Measurements from ENCODE around the gene MIER2. TPM values are rescaled to one million over a fixed set of nuclear protein-coding genes. Genes with fewer than 3 reads are reported as not detected.

MIER2 gene
- total RNA-seq, 3 donors from 2014 or later: 25.7 to 30.2 (median 28.7) TPM

DNA sequence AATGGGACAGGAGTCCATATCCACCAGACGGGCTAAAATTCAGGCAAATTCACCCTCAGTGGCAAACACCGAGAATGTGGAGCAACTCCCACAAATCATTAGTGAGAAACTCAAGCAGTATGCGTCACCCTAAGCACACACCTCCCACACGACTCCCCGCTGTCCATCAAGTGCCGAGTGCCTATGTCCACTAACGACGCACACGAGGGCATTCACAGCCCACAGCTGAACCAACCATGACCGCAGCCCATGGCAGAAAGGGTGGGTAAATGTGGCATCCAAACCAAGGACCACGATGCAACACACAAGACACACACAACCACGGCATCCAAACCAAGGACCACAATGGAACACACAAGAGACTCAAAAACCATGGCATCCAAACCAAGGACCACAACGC lies 22.0 kb downstream of the MIER2 start:
- DNase-seq: no peak
- Mint-ChIP-seq H3K4me3 (no peak overlapping the region), H3K27me3 (ENCODE audit: low read depth) (no peaks in the 10 kb centered on the region), H3K4me1 (ENCODE audit: low read depth) (no peaks in the 10 kb centered on the region), H3K36me3 (ENCODE audit: insufficient read depth) (peaks cover 22% of the 10 kb centered on the region), H3K9me3 (no peaks in the 10 kb centered on the region)
- no peak for ATAC-seq

DNA sequence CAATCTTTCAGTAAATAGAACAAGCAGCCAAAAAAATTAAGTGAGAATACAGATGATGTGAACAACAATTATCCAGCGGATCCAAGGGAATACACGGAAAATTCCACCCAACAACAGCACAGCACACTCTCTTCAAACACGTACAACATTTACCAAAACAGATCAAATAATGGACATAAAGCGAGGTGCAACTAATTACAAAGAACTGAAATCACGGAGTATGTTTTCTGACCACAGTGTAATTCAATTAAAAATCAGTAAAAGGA lies 26.2 kb downstream of the MIER2 start:
- Mint-ChIP-seq H3K36me3 (ENCODE audit: insufficient read depth) (peaks cover 32% of the 10 kb centered on the region), H3K4me3 (no peak overlapping the region), H3K4me1 (ENCODE audit: low read depth) (no peaks in the 10 kb centered on the region), H3K9me3 (no peaks in the 10 kb centered on the region), H3K27me3 (ENCODE audit: low read depth) (no peaks in the 10 kb centered on the region)
- ATAC-seq (no peak), DNase-seq (no peak)

DNA sequence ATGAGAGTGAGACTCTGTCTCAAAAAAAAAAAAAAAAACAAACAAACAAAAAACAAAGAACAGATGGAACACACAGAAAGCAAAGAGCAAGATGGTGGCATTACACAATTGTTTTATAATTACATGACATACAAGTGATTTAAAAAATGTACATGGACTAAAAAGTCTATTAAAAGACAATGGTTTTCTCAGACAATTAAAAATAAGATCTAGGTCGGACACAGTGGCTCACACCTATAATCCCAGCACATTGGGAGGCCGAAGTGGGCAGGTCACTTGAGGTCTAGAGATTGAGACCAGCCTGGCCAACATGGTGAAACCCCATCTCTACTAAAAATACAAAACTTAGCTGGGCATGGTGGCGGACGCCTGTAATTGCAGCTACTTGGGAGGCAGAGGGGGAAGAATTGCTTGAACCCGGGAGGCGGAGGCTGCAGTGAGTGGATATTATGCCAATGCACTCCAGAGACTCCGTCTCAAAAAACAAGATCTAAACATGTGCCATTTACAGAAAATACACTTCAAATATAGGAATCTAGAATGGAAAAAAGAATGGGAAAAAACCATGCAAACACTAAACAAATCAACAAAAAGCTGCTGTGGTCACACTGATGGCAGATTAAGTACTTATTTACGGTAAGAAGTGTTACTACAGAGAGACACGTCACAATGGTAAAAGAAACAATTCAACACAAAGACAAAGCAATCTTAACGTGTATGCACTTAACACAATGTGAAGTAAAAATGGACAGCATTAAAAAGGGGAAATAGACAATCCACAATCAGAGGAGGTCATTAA lies 26.7 kb downstream of the MIER2 start:
- no peak for ATAC-seq
- no peak overlapping the region for H3K4me3 Mint-ChIP-seq
- no peak for DNase-seq
- no peaks in the 10 kb centered on the region for H3K4me1 Mint-ChIP-seq (ENCODE audit: low read depth)
- H3K9me3 Mint-ChIP-seq: no peaks in the 10 kb centered on the region
- H3K27me3 Mint-ChIP-seq (ENCODE audit: low read depth): no peaks in the 10 kb centered on the region
- H3K36me3 Mint-ChIP-seq (ENCODE audit: insufficient read depth): peaks cover 33% of the 10 kb centered on the region

DNA sequence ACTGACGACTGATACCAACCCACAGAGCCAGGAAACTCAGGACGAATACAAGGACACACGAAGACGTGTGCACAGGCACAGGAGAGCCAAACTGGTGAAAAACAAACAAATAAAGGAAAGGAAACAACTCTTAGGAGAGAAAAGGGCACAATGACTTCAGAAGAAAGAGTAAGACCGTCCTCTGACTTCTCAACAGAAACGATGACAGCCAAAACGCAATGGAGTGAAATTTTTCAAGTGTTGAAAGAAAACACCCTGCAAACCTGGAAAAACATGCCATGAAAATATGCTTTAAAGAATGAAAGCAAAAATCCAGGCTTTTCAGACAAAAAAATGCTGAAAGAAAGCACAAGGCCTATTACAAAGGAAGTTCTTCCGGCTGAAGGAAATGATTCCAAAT lies 28.8 kb downstream of the MIER2 start:
- DNase-seq: no peak
- H3K36me3 Mint-ChIP-seq (ENCODE audit: insufficient read depth): peaks cover 37% of the 10 kb centered on the region
- no peaks in the 10 kb centered on the region for H3K9me3 Mint-ChIP-seq
- H3K4me3 Mint-ChIP-seq: no peak overlapping the region
- ATAC-seq: no peak
- no peaks in the 10 kb centered on the region for H3K27me3 Mint-ChIP-seq (ENCODE audit: low read depth)
- no peaks in the 10 kb centered on the region for H3K4me1 Mint-ChIP-seq (ENCODE audit: low read depth)

DNA sequence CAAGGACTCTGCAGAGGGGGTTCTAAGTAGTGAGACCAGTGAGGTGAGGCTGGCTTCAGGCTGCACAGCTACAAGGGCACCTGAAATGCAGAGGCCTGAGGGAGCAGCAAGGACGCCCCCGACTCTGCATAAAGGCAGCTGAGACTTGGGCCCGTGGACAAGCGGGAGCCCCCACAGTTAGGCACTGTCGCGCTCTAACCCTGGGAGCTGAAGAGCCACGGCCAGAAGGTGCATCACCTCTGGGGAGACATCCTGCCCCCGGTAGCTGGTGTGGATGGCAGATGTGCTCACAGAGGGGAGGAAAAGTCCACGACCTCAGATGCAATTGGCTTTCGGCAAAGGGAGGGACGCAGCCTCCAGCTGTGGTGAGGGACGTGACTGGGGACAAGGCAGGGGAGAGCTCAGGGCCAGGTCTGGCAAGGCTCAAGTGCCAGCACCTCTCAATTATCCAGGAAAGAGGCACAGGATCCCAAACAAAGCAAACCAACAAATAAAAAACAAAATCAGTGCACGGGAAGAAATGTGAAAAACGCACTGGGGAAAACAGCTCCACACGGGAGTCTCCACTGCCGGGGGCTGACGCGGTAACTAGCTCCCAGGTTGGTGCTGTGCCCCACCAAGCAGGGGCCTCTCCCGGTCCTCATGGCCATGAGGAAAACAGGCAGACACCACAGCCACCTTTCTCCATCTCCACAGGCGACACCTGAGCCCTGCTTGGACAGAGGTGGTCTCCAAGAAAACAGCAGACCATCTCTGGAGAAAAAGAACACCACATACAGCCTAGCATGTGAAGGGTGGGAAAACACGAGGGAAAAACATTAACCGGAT lies 30.4 kb downstream of the MIER2 start:
- H3K27me3 Mint-ChIP-seq (ENCODE audit: low read depth): no peaks in the 10 kb centered on the region
- no peaks in the 10 kb centered on the region for H3K4me1 Mint-ChIP-seq (ENCODE audit: low read depth)
- ATAC-seq: no peak
- no peak overlapping the region for H3K4me3 Mint-ChIP-seq
- H3K9me3 Mint-ChIP-seq: no peaks in the 10 kb centered on the region
- no peak for DNase-seq
- H3K36me3 Mint-ChIP-seq (ENCODE audit: insufficient read depth): peaks cover 33% of the 10 kb centered on the region

DNA sequence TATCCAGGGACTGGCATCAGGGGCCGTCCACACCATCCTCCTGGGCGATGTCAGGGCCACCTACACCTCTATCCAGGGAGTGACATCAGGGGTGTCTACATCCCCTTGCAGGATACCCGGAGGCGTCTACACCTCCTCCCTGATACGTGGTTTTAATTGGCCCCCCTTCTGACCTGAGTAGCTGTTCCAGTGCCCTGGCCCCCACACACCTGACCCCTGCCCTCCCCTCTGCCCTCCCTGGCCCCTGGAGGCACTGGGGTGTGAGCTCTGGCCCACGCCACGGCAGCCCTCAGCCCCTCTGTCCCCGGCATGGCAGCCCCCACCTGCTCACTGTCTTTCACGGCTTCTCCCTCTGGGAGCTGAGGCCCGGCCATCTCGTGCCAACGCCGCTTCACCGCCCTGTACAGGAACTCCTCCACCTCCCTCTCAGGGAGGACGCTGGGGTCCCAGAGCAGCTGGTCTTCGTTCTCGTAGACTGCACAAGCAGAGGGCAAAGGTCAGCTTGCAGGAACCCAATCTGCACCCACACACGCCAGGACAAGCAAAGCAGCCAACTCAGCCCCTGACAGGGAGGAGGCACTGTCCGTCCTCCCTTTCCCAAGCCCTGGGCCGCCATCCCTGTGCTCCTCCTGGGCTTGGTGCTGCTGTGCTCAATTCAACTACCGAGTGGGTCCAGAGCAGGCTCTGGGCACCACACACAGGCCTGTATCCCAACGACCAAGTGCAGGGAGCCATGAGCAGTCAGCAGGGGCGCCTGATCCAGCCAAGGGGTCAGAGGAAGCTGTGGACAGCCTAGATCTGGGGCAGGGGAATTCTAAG lies 31.2 kb downstream of the MIER2 start:
- H3K4me3 Mint-ChIP-seq: no peak overlapping the region
- DNase-seq (no peak), ATAC-seq (no peak)
- peaks cover 31% of the 10 kb centered on the region for H3K36me3 Mint-ChIP-seq (ENCODE audit: insufficient read depth)
- no peaks in the 10 kb centered on the region for H3K4me1 Mint-ChIP-seq (ENCODE audit: low read depth)
- no peaks in the 10 kb centered on the region for H3K9me3 Mint-ChIP-seq
- no peaks in the 10 kb centered on the region for H3K27me3 Mint-ChIP-seq (ENCODE audit: low read depth)

DNA sequence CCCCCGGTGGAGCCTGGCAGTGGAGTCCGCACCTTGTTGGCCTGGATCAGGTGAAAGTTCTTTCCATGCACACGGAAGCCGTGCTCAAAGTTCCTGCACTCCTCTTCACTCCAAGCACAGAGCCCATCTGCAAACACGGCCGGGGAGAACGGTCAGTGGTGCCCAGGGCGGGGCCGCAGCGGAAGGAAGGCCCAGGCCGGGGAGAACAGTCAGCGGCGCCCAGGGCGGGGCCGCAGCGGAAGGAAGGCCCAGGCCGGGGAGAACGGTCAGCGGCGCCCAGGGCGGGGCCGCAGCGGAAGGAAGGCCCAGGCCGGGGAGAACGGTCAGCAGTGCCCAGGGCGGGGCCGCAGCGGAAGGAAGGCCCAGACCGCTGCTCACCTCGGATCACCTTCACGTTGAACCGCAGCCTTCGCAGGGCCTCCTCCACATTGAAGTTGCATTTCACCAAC lies 32.8 kb downstream of the MIER2 start:
- Mint-ChIP-seq H3K9me3 (no peaks in the 10 kb centered on the region), H3K4me3 (no peak overlapping the region), H3K36me3 (ENCODE audit: insufficient read depth) (peaks cover 27% of the 10 kb centered on the region), H3K4me1 (ENCODE audit: low read depth) (no peaks in the 10 kb centered on the region), H3K27me3 (ENCODE audit: low read depth) (no peaks in the 10 kb centered on the region)
- no peak for ATAC-seq
- no peak for DNase-seq

DNA sequence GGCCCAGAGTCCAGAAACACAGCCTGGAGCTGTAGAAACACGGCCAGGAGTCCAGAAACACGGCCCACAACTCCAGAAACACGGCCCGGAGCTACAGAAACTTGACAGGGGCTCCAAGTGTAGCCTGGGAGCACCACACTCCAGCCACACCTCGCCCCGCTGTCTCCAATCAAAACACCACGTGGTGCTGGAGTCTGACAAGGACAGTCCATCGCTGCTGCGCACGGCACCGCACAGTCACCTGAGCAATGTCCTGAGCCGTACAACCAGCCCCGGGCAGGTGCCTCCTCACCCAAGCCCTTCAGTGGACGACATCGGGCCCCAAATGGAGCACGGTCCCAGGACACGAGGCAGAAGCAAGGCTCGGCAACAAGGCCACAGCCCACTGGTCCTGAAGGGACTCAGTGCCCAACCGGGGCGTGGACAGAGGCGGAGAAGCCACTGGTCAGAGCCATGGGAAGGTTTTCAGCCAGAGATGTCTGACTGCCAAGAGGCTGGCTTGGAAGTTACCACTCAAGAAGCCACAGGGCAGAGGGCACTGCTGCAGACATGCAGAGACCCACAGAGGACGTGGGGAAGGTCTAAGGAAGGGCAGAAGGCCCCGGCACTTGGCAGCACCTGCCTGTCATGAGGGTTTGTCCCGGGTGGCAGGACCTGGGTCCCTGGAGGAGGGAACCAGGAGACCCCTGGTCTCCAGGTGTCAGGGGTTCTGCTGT lies 33.7 kb downstream of the MIER2 start:
- H3K4me1 Mint-ChIP-seq (ENCODE audit: low read depth): no peaks in the 10 kb centered on the region
- ATAC-seq: no peak
- no peaks in the 10 kb centered on the region for H3K9me3 Mint-ChIP-seq
- no peak for DNase-seq
- H3K4me3 Mint-ChIP-seq: no peak overlapping the region
- no peaks in the 10 kb centered on the region for H3K27me3 Mint-ChIP-seq (ENCODE audit: low read depth)
- H3K36me3 Mint-ChIP-seq (ENCODE audit: insufficient read depth): peaks cover 26% of the 10 kb centered on the region

DNA sequence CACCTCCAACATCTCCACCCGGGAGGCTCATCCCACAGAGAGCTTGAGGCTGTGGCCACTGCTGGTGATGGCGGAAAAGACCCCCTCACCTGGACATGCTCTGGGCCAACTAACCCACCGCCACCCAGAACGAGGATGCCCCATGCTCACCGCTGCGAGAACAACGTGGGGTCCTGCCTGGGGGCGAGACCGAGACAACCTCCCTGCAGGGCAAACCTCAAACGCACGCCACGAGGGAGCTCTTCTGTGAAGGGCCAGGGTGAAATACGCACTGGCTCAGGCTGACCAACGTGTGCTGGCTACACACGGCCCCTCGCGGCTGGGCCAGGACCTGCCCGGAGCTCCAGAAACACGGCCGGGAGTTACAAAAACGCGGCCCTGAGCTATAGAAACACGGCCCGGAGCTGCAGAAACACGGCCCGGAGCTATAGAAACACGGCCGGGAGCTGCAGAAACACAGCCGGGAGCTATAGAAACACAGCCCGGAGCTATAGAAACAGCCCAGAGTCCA lies 34.4 kb downstream of the MIER2 start:
- Mint-ChIP-seq H3K9me3 (no peaks in the 10 kb centered on the region), H3K4me3 (no peak overlapping the region), H3K4me1 (ENCODE audit: low read depth) (no peaks in the 10 kb centered on the region), H3K36me3 (ENCODE audit: insufficient read depth) (peaks cover 23% of the 10 kb centered on the region), H3K27me3 (ENCODE audit: low read depth) (no peaks in the 10 kb centered on the region)
- no peak for DNase-seq
- no peak for ATAC-seq

DNA sequence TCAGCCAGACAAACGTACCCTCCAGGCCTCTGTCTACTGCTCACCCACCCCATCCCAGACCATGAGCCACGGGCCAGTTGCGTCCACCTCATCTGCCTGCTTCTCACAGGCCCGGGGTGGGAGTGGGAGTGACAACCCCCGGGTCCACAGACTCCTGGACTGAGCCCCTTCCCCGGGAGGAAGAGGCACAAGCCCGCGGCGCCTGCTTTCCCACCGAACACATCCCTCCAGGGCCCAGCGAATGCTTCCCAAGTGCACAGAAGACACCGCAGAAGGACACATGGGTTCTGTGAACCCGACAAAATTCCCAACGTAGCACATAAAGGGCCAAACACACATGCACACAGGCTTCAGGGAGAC lies 35.4 kb downstream of the MIER2 start:
- Mint-ChIP-seq H3K27me3 (ENCODE audit: low read depth) (no peaks in the 10 kb centered on the region), H3K36me3 (ENCODE audit: insufficient read depth) (peaks cover 28% of the 10 kb centered on the region)
- ATAC-seq: no peak

DNA sequence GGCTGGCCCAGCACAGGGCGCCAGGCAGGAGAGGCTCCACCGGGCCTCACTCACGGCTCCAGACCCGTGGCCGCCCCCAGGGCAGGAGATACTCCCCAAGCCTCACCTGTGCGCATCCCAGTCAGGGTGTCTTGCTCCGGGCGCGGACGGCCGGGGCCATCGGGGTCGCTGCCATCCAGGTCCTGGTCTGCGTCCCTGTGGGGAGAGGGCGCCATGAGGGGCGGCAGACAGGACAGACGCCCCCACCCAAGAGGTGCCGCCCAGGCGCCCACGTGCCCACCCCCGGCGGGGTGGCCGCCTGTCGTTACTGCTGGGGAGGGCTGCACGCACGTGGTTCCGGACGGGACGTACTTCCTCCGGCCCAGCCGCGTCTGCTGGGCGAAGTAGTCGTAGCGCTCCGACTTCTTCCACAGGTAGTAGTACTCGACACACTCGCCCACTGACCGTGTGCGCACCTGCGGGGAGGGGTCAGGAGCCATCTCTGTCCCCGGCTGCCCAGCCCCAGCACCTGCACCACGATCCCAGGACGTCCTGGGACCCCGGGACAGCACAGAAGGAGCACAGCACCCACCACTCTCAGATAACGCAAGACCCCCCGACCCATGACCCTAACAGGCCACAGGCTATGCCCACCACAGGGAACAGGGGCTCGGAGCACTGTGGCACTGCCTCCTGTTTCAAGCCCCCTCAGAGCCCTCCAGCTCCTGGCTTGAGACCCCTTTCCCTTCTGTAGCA lies 36.0 kb downstream of the MIER2 start:
- Mint-ChIP-seq H3K9me3 (no peaks in the 10 kb centered on the region), H3K4me3 (no peak overlapping the region), H3K27me3 (ENCODE audit: low read depth) (no peaks in the 10 kb centered on the region), H3K4me1 (ENCODE audit: low read depth) (no peaks in the 10 kb centered on the region), H3K36me3 (ENCODE audit: insufficient read depth) (peaks cover 24% of the 10 kb centered on the region)
- ATAC-seq (no peak), DNase-seq (no peak)

More for the DNA sequence above, 35.4 kb downstream of the MIER2 start:
- Mint-ChIP-seq H3K4me3 (no peak overlapping the region), H3K9me3 (no peaks in the 10 kb centered on the region), H3K4me1 (ENCODE audit: low read depth) (no peaks in the 10 kb centered on the region)
- no peak for DNase-seq

DNA sequence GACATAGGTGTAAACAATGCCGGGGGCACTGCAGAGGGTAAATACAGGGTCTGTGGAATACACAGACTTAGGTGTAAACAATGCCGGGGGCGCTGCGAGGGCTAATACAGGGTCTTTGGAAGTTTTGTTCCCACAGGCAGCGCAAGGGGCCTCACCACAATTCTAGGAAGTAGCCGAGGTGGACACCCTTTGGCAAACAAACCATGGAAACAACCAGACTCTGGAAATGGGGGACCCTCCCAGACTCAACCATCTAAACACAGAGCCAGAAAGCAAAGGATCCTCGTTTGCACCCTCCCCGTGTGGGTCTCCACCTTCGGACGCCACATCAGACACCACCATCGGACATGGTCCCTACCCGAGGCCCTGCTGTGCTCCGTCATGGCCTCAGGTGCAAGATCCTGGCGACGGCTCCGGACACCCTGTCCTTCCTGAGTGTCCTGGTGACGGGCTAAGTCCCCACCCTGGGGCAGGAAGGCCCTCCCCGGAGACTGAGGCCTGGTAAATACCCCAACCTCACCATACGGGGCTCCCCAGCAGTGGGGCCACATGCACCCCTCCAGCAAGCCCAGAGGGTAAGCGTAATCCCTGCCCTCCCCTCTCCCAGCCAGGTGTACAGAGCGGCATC lies 36.7 kb downstream of the MIER2 start:
- Mint-ChIP-seq H3K36me3 (ENCODE audit: insufficient read depth) (peaks cover 22% of the 10 kb centered on the region), H3K9me3 (no peaks in the 10 kb centered on the region), H3K4me1 (ENCODE audit: low read depth) (no peaks in the 10 kb centered on the region), H3K4me3 (no peak overlapping the region), H3K27me3 (ENCODE audit: low read depth) (no peaks in the 10 kb centered on the region)
- DNase-seq: no peak
- ATAC-seq: no peak

DNA sequence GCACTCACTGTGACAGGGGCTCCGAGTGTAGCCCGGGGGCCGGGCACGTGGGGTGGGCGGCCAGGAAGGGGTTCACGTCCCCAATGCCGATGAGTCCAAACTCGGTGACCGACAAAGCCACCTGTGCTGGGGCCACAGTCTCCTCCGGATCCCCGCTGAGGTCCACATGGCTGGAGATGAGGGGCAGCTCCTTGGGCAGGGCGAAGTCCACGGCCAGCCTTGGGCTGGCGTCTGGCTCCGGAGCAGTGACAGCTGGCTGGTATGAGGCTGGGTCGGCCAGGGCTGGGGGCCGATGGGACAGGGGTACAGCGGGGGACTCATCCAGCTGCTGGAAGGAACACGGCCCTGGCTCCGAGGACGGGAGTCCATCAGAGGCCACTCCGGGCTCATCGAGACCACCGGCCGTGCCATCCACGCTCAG lies 37.5 kb downstream of the MIER2 start:
- Mint-ChIP-seq H3K9me3 (no peaks in the 10 kb centered on the region), H3K4me3 (no peak overlapping the region), H3K27me3 (ENCODE audit: low read depth) (no peaks in the 10 kb centered on the region), H3K4me1 (ENCODE audit: low read depth) (no peaks in the 10 kb centered on the region), H3K36me3 (ENCODE audit: insufficient read depth) (peaks cover 22% of the 10 kb centered on the region)
- no peak for DNase-seq
- ATAC-seq: no peak

Measured in activated T-cell treated with anti-CD3 and anti-CD28 coated beads, Interleukin-2, amount 50 U/mL, for 4 hours (primary cell).